HepG2 (cell line): ENCODE measurements around the gene TMEM86B. TPM values are rescaled to one million over a fixed set of nuclear protein-coding genes. Genes with fewer than 3 reads are reported as not detected.
A peak's percentile ranks its signal among the peaks of the same experiment; 100 is the strongest.

Experiments used
- ATAC-seq: fragments of 200-7000 bp; cut with Tn5 transposase; 3 replicates; pipeline ENCODE4 v1.9.1; 2020; ENCODE audit warnings: mild to moderate bottlenecking, moderate library complexity
- BruUV-seq: library from RNA; stranded (reverse); fragments of 400-500 nt; replicated peaks from 2 replicates; lab custom pipeline; 2021; lab: Mats Ljungman, UMichigan
- CTCF ChIA-PET: fragments of 300-600 bp; formaldehyde crosslinking; extraction: SDS; loops from one replicate; lab custom pipeline; 2021; ENCODE audit warnings: low total read pairs, inconsistent platforms, low intra/inter-chr PET ratio; lab: Yijun Ruan, JAX
- POLR2A ChIA-PET: fragments of 350-600 bp; sonication (Branson Sonifier 250); formaldehyde crosslinking; loops from one replicate; lab custom pipeline; 2020; ENCODE audit warnings: antibody characterized with exemption, inconsistent platforms; lab: Yijun Ruan, JAX
- DNase-seq: peaks from one replicate; pipeline ENCODE4 v3.0.0-alpha.2; 2015; ENCODE audit warnings: low spot score
- FAIRE-seq: peaks from 3 replicates; lab custom pipeline; 2011; peaks lifted over from hg19 to GRCh38; lab: Jason Lieb, UNC
- H2AFZ ChIP-seq: one replicate; pipeline ENCODE4 v1.6.1; 2011; ENCODE audit warnings: low read length, inconsistent platforms
- H3K27ac ChIP-seq: fragments of 300-600 bp; 3 replicates; pipeline ENCODE4 v1.8.0; 2011; ENCODE audit warnings: mixed run types, mild to moderate bottlenecking, mixed read lengths, low read length, inconsistent platforms; ENCODE audit not compliant: insufficient read depth; ENCODE audit errors: extremely low read length
- H3K27me3 ChIP-seq, 2 experiments: fragments of 200-600 bp in 1 of 2; 2 replicates in 1 of 2; 3 replicates in 1 of 2; pipeline versions ENCODE4 v1.6.0 to v1.8.0; 2011; ENCODE audit warnings: low read length in 2 of 2, mild to moderate bottlenecking in 2 of 2, moderate library complexity in 2 of 2, inconsistent platforms in 1 of 2; ENCODE audit not compliant: insufficient read depth in 2 of 2, control insufficient read depth in 1 of 2
- H3K36me3 ChIP-seq, 2 experiments: fragments of 200-600 bp in 1 of 2; replicated peaks in 1 of 2; 2 replicates in 1 of 2; 3 replicates in 1 of 2; pipeline versions ENCODE4 v1.5.1 to v1.8.0; 2011; ENCODE audit warnings: low read length in 2 of 2, inconsistent platforms in 1 of 2; ENCODE audit not compliant: insufficient read depth in 2 of 2, control insufficient read depth in 1 of 2
- H3K4me1 ChIP-seq: 2 replicates; pipeline ENCODE4 v1.5.1; 2012; ENCODE audit warnings: low read length, inconsistent platforms; ENCODE audit not compliant: insufficient read depth
- H3K4me2 ChIP-seq: 2 replicates; pipeline ENCODE4 v1.6.0; 2011; ENCODE audit warnings: low read depth, low read length, inconsistent platforms
- H3K4me3 ChIP-seq, 3 experiments: fragments of 200-600 bp in 1 of 3; sonication (generic), shearing (Covaris generic) in 1 of 3; replicated peaks in 1 of 3; 2 replicates each; pipeline ENCODE4 v1.5.1; 2011 to 2016; ENCODE audit warnings: low read length in 3 of 3, inconsistent platforms in 2 of 3, low read depth in 2 of 3, mild to moderate bottlenecking in 2 of 3, control low read depth in 1 of 3, mixed read lengths in 1 of 3; ENCODE audit not compliant: insufficient read depth in 1 of 3
- H3K79me2 ChIP-seq: one replicate; pipeline ENCODE4 v1.6.1; 2011; ENCODE audit warnings: low read length, inconsistent platforms; ENCODE audit not compliant: insufficient read depth
- H3K9ac ChIP-seq: 2 replicates; pipeline ENCODE4 v1.6.0; 2011; ENCODE audit warnings: mild to moderate bottlenecking, low read depth, low read length, inconsistent platforms; ENCODE audit not compliant: insufficient read depth
- H3K9me3 ChIP-seq: 2 replicates; pipeline ENCODE4 v1.5.1; 2012; ENCODE audit warnings: mild to moderate bottlenecking, low read length
- H4K20me1 ChIP-seq: 2 replicates; pipeline ENCODE4 v1.6.0; 2011; ENCODE audit warnings: inconsistent platforms, mild to moderate bottlenecking, low read length, moderate library complexity; ENCODE audit not compliant: insufficient read depth
- AGO2 ChIP-seq: fragments of 200-400 bp; formaldehyde crosslinking; optimal IDR thresholded peaks from 2 replicates; pipeline ENCODE3; 2017; ENCODE audit warnings: mild to moderate bottlenecking, low read depth, low read length, moderate library complexity
- ARNT2 ChIP-seq: sonication (generic); formaldehyde crosslinking; IDR thresholded peaks from 2 replicates; pipeline ENCODE4 v1.8.0; 2022; ENCODE audit warnings: mild to moderate bottlenecking, low read depth, missing genetic modification reagents, moderate library complexity
- HOXA3 ChIP-seq: sonication (generic); formaldehyde crosslinking; IDR thresholded peaks from 2 replicates; pipeline ENCODE4 v1.5.0; 2020; ENCODE audit warnings: missing genetic modification reagents
- IKZF4 ChIP-seq: sonication (generic); formaldehyde crosslinking; IDR thresholded peaks from 2 replicates; pipeline ENCODE4 v1.5.1; 2020; ENCODE audit warnings: borderline replicate concordance, mild to moderate bottlenecking, low read depth, missing genetic modification reagents; ENCODE audit errors: not compliant biosample characterization
- PAF1 ChIP-seq: IDR thresholded peaks from 2 replicates; pipeline ENCODE4 v1.6.1; 2016; ENCODE audit warnings: missing genetic modification reagents, missing compliant biosample characterization
- REXO4 ChIP-seq: sonication (generic); formaldehyde crosslinking; IDR thresholded peaks from 2 replicates; pipeline ENCODE4 v1.8.0; 2022; ENCODE audit warnings: missing genetic modification reagents, mild to moderate bottlenecking, borderline replicate concordance
- THAP9 ChIP-seq: sonication (generic); formaldehyde crosslinking; IDR thresholded peaks from 2 replicates; pipeline ENCODE4; 2020; ENCODE audit warnings: missing genetic modification reagents, mild to moderate bottlenecking, borderline replicate concordance
- ZNF546 ChIP-seq: sonication (generic); formaldehyde crosslinking; conservative IDR thresholded peaks from 2 replicates; pipeline ENCODE4 v1.8.1; 2023; ENCODE audit warnings: mild to moderate bottlenecking, missing genetic modification reagents
- ZNF589 ChIP-seq: sonication (generic); formaldehyde crosslinking; conservative IDR thresholded peaks from 2 replicates; pipeline ENCODE4 v1.8.0; 2022; ENCODE audit warnings: mild to moderate bottlenecking, moderate library complexity, missing genetic modification reagents
- WGBS: methylation state at CpG from one replicate; pipeline ENCODE4 v1.1.6; 2017; ENCODE audit warnings: low lambda C conversion rate; 5-methylcytosine and 5-hydroxymethylcytosine counted together
- in situ Hi-C: cut with HindIII; loops from 2 replicates; pipeline ENCODE4 v1.10.0; 2017; ENCODE audit warnings: low pct_unique_long_range_greater_than_20kb; ENCODE audit not compliant: extremely low pct_ligation_motif_present
- intact Hi-C: fragments of 100-400 bp; cut with micrococcal nuclease; formaldehyde crosslinking; loops from one replicate; pipeline ENCODE4 v1.10.0; 2022; ENCODE audit not compliant: unreplicated experiment
- polyA plus RNA-seq, 8 experiments: library from polyadenylated mRNA; depleted of rRNA in 3 of 8; stranded (reverse) in 7 of 8; unstranded in 1 of 8; fragments of >200 nt; fragmentation: Illumina TruSeq in 4 of 8; extraction: Trizol in 4 of 8; gene quantifications; 2 replicates each; pipeline versions ENCODE4 v1.2.1 to v1.2.3, GENCODE V29; 2011 to 2016; ENCODE audit warnings: low read depth in 4 of 8, missing spikeins in 1 of 8, mixed read lengths in 1 of 8; ENCODE audit not compliant: insufficient read depth in 1 of 8
- total RNA-seq, 5 experiments: library from RNA; depleted of rRNA; stranded (reverse); fragments of >200 nt; fragmentation: Illumina TruSeq; extraction: Trizol; gene quantifications; 2 replicates each; pipeline ENCODE4 v1.2.3, GENCODE V29; 2016; ENCODE audit warnings: low read depth in 1 of 5
- TF ChIP-seq, protein P1 (sequence below): sonication (generic); formaldehyde crosslinking; IDR thresholded peaks from 2 replicates; pipeline ENCODE4 v1.4.0; 2020; ENCODE audit warnings: missing genetic modification reagents
- TF ChIP-seq, protein P2 (sequence below): sonication (generic); formaldehyde crosslinking; IDR thresholded peaks from 2 replicates; pipeline ENCODE4 v1.4.0; 2020; ENCODE audit warnings: missing genetic modification reagents

Gene TMEM86B
- total and polyA plus RNA-seq, 2 of the 13 experiments (the other 11 are each of a cell fraction or from before 2014, with no cell fraction given) = 7.7 to 9.6 TPM

DNA sequence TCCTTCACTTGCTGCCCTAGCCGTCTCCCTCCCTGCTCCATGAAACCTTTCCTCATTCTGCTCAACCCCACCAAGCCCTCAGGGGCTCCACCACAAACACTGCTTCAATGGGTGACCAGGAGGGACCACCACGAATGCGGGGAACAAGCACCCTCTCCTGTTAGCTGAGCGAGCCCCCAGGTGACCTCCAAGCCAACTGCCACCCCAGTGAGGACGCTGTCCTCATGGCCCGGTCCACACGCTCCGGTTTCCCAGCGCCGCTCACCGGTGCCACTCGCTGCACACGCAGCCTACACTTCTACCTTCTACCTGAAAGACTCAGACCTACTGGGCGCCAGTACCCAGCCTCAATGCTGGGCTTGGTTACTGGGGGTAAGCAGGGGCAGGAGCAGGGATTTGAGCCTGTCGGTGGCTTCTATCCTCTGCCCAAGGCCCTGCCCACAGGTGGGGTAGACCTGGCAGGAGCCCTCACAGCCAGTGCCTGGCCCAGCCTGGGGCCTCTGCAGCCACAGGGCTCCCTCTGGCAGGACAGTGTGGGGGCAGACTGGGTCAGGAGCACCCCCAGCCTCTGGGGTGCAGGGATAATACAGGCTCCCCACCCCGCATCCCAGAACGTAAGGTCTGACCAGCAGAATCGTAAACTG lies 704 bp upstream of the TMEM86B start (continued):
- TF ChIP-seq THAP9 = no peak

GRCh38 chr19:55228015-55228391 lies 560 bp downstream of the TMEM86B start:
- H2AFZ ChIP-seq = no peak overlapping the region
- no peaks in the 10 kb centered on the region for H4K20me1 ChIP-seq
- ChIA-PET CTCF (no interaction called here), POLR2A (interaction anchor here (1.1 to 2.3 kb wide), 6 partner anchors 19 to 276 kb away, joined by 3 to 12 read pairs (median 6); partner anchors contain the start of genes PPP6R1, PTPRH and UBE2S)
- peak overlapping the region; percentile 37 to 67 (median 41); a peak in 5 of 6 replicates for H3K4me3 ChIP-seq
- peak overlapping the region; percentile 88 for H3K4me2 ChIP-seq
- FAIRE-seq (no peak), ATAC-seq (peak; percentile 6), DNase-seq (no peak)
- 0 out of 2 replicates have a peak, but pooled peaks have one; percentile 24 for TF ChIP-seq ZNF589 (CRISPR knock-in tag)
- TF ChIP-seq, protein P1, sequence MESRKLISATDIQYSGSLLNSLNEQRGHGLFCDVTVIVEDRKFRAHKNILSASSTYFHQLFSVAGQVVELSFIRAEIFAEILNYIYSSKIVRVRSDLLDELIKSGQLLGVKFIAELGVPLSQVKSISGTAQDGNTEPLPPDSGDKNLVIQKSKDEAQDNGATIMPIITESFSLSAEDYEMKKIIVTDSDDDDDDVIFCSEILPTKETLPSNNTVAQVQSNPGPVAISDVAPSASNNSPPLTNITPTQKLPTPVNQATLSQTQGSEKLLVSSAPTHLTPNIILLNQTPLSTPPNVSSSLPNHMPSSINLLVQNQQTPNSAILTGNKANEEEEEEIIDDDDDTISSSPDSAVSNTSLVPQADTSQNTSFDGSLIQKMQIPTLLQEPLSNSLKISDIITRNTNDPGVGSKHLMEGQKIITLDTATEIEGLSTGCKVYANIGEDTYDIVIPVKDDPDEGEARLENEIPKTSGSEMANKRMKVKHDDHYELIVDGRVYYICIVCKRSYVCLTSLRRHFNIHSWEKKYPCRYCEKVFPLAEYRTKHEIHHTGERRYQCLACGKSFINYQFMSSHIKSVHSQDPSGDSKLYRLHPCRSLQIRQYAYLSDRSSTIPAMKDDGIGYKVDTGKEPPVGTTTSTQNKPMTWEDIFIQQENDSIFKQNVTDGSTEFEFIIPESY (CRISPR knock-in tag) = peak; percentile 68
- peak; percentile 44 for TF ChIP-seq IKZF4 (CRISPR knock-in tag)
- TF ChIP-seq ARNT2 (CRISPR knock-in tag) = 0 out of 2 replicates have a peak, but pooled peaks have one; percentile 3
- no peak for TF ChIP-seq REXO4 (CRISPR knock-in tag)
- peak; percentile 38 for TF ChIP-seq AGO2
- no peak for TF ChIP-seq ZNF546 (CRISPR knock-in tag)
- TF ChIP-seq HOXA3 (CRISPR knock-in tag) = 0 out of 2 replicates have a peak, but pooled peaks have one; percentile 0
- TF ChIP-seq, protein P2, sequence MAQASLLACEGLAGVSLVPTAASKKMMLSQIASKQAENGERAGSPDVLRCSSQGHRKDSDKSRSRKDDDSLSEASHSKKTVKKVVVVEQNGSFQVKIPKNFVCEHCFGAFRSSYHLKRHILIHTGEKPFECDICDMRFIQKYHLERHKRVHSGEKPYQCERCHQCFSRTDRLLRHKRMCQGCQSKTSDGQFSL (CRISPR knock-in tag) = no peak
- TF ChIP-seq PAF1 (CRISPR knock-in tag) = 0 out of 2 replicates have a peak, but pooled peaks have one; percentile 27
- WGBS = 67% methylated on average over 7 of the region's 17 CpGs
- BruUV-seq = no TSS peak
- peaks cover 71% of the 10 kb centered on the region for H3K4me1 ChIP-seq
- intact Hi-C loops = no loop called here
- H3K9ac ChIP-seq = peak overlapping the region; percentile 60
- peaks cover 4% of the 10 kb centered on the region for H3K79me2 ChIP-seq
- peaks cover 14 to 33% of the 10 kb centered on the region in 2 experiments; a peak in 4 of 5 replicates for H3K36me3 ChIP-seq
- in situ Hi-C loops = no loop called here
- H3K27me3 ChIP-seq = no peaks in the 10 kb centered on the region
- peak overlapping the region; percentile 76 for H3K27ac ChIP-seq
- no peaks in the 10 kb centered on the region for H3K9me3 ChIP-seq
